B cell (primary cell): ENCODE results near the gene CHD2. TPM values are rescaled to one million over a fixed set of nuclear protein-coding genes. Genes with fewer than 3 reads are reported as not detected.

Experiments used
- ATAC-seq: fragments of 200-7000 bp; cut with Tn5 transposase; one replicate; pipeline ENCODE4 v1.10.0; 2021; ENCODE audit warnings: low read depth, mild to moderate bottlenecking, moderate number of reproducible peaks, moderate library complexity
- CTCF ChIA-PET: fragments of 350-600 bp; sonication (Branson Sonifier 250); formaldehyde crosslinking; loops from one replicate; lab custom pipeline; 2021; ENCODE audit warnings: antibody characterized with exemption, inconsistent platforms; lab: Charles Lee
- POLR2A ChIA-PET: fragments of 350-600 bp; sonication (Branson Sonifier 250); formaldehyde crosslinking; loops from one replicate; lab custom pipeline; 2021; ENCODE audit warnings: antibody characterized with exemption; lab: Charles Lee
- DNase-seq: peaks from one replicate; pipeline ENCODE4 v3.0.0; 2013
- H2AFZ ChIP-seq: 2 replicates; pipeline ENCODE4 v1.6.1; 2012; ENCODE audit warnings: mild to moderate bottlenecking, low read depth, low read length; ENCODE audit not compliant: insufficient read depth, poor library complexity, severe bottlenecking
- H3K27ac ChIP-seq, 2 donors: 1 replicate in 1 of 2; 2 replicates in 1 of 2; pipeline ENCODE4 v1.5.1; 2012 to 2013; ENCODE audit warnings: low read length in 2 of 2, mild to moderate bottlenecking in 2 of 2, moderate library complexity in 1 of 2
- H3K27me3 ChIP-seq, 4 experiments: fragments of 200-600 bp in 1 of 4; sonication (generic) in 1 of 4; replicated peaks in 1 of 4; 1 replicate in 2 of 4; 2 replicates in 2 of 4; pipeline versions ENCODE4 v1.6.1 to v1.7.0; 2013 to 2016; ENCODE audit warnings: low read length in 3 of 4, mild to moderate bottlenecking in 2 of 4, mixed read lengths in 1 of 4, moderate library complexity in 1 of 4; ENCODE audit not compliant: insufficient read depth in 4 of 4, control insufficient read depth in 3 of 4; ENCODE audit errors: control extremely low read depth in 1 of 4
- H3K36me3 ChIP-seq, 2 experiments: replicated peaks in 1 of 2; 1 replicate in 1 of 2; 2 replicates in 1 of 2; pipeline versions ENCODE4 v1.6.1 to v1.7.1; 2013; ENCODE audit warnings: low read length in 1 of 2; ENCODE audit not compliant: insufficient read depth in 2 of 2, control insufficient read depth in 1 of 2; ENCODE audit errors: control extremely low read depth in 1 of 2, extremely low read depth in 1 of 2
- H3K4me1 ChIP-seq, 2 donors: fragments of 200-600 bp in 1 of 2; sonication (generic) in 1 of 2; 1 replicate in 1 of 2; 2 replicates in 1 of 2; pipeline versions ENCODE4 v1.5.1 to v1.6.1; 2013 to 2017; ENCODE audit warnings: low read length in 2 of 2; ENCODE audit not compliant: control insufficient read depth in 2 of 2, insufficient read depth in 2 of 2
- H3K4me2 ChIP-seq: replicated peaks from 2 replicates; pipeline ENCODE3; 2012; ENCODE audit warnings: mild to moderate bottlenecking, low read depth, low read length; ENCODE audit not compliant: poor library complexity, severe bottlenecking
- H3K4me3 ChIP-seq, 5 experiments: fragments of 200-600 bp in 1 of 5; sonication (generic) in 1 of 5; 1 replicate in 3 of 5; 2 replicates in 2 of 5; pipeline versions ENCODE4 v1.5.1 to v1.7.0; 2011 to 2016; ENCODE audit warnings: low read length in 4 of 5, mild to moderate bottlenecking in 4 of 5, low read depth in 2 of 5, control low read depth in 1 of 5, moderate library complexity in 1 of 5; ENCODE audit not compliant: insufficient read depth in 1 of 5; ENCODE audit errors: control extremely low read depth in 1 of 5, extremely low read depth in 1 of 5
- H3K79me2 ChIP-seq: fragments of 200-600 bp; sonication (generic); one replicate; pipeline ENCODE4 v1.6.0; 2016; ENCODE audit warnings: low read length; ENCODE audit not compliant: control insufficient read depth, insufficient read depth
- H3K9ac ChIP-seq: fragments of 200-600 bp; sonication (generic); 2 replicates; pipeline ENCODE4 v1.6.1; 2017; ENCODE audit warnings: mild to moderate bottlenecking, low read length, moderate library complexity
- H3K9me3 ChIP-seq, 3 donors: one replicate each; pipeline versions ENCODE4 v1.6.1 to v1.7.1; 2013; ENCODE audit warnings: low read length in 2 of 3; ENCODE audit not compliant: control insufficient read depth in 2 of 3, insufficient read depth in 1 of 3; ENCODE audit errors: control extremely low read depth in 1 of 3
- H4K20me1 ChIP-seq: 2 replicates; pipeline ENCODE4 v1.6.0; 2012; ENCODE audit warnings: mild to moderate bottlenecking, low read length; ENCODE audit not compliant: insufficient read depth, control insufficient read depth, poor library complexity, severe bottlenecking
- H3K27ac Mint-ChIP-seq: one replicate; pipeline ENCODE4 v1.8.0; 2021; ENCODE audit warnings: mixed read lengths
- H3K27me3 Mint-ChIP-seq: one replicate; pipeline ENCODE4 v1.8.0; 2021; ENCODE audit warnings: mixed read lengths
- H3K4me1 Mint-ChIP-seq: one replicate; pipeline ENCODE4 v1.8.0; 2021; ENCODE audit warnings: mixed read lengths
- H3K4me3 Mint-ChIP-seq: one replicate; pipeline ENCODE4 v1.8.0; 2021; ENCODE audit warnings: mixed read lengths
- H3K9me3 Mint-ChIP-seq: one replicate; pipeline ENCODE4 v1.8.0; 2022; ENCODE audit warnings: mixed read lengths; ENCODE audit not compliant: insufficient read depth
- EZH2 ChIP-seq: IDR thresholded peaks from 2 replicates; pipeline ENCODE4 v1.6.1; 2012; ENCODE audit warnings: borderline replicate concordance, low read depth, mild to moderate bottlenecking, moderate library complexity, low read length; ENCODE audit not compliant: insufficient read depth, poor library complexity, severe bottlenecking
- WGBS: methylation state at CpG from one replicate; pipeline ENCODE4 v1.1.5; 2013; ENCODE audit warnings: missing lambda C conversion rate; ENCODE audit not compliant: insufficient coverage; 5-methylcytosine and 5-hydroxymethylcytosine counted together
- intact Hi-C: fragments of 100-400 bp; cut with micrococcal nuclease; formaldehyde crosslinking; loops from one replicate; pipeline ENCODE4 v1.10.0; 2022
- polyA plus RNA-seq: library from polyadenylated mRNA; depleted of rRNA; stranded (reverse); fragments of >200 nt; gene quantifications from 2 replicates; pipeline ENCODE4 v1.2.3, GENCODE V29; 2012
- total RNA-seq, 2 donors: library from RNA; stranded (reverse); fragments of 120-200 nt in 1 of 2; gene quantifications; 1 replicate in 1 of 2; 2 replicates in 1 of 2; pipeline versions ENCODE4 v1.2.3 to v1.2.4, GENCODE V29; 2013 to 2022
- TF ChIP-seq, protein P1 (sequence below): fragments of 200-600 bp; IDR thresholded peaks from one replicate; pipeline ENCODE4 v1.8.0; 2022; ENCODE audit warnings: antibody characterized with exemption, mild to moderate bottlenecking

The CHD2 gene
- total and polyA plus RNA-seq, 2 donors (not counting 1 experiment from before 2014, with no cell fraction given): 86.9 to 353 TPM

DNA sequence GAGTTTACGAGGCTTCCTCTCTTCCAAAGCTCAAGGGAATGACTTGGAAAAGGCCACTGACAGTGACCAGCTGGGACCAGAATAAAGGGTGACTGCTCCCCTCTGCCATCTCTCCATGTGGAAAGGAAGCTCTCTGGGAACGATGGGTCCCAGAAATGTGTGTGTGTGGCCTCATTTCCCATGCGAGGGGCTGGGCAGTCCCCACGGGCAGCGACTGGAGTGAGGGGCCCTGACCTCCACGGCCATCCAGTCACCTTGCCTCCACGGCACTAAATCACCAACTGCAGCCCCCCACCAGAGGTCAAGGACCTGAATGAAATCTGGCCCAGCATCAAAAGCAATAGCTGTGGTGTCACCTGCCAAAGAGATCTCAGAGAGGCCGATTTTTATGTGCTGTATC, 159.3 kb downstream of the CHD2 start:
- no peak for ATAC-seq
- Histone ChIP-seq H3K79me2 (no peaks in the 10 kb centered on the region), H3K36me3 (no peaks in the 10 kb centered on the region), H3K9me3 (no peaks in the 10 kb centered on the region), H3K27ac (no peak overlapping the region), H3K4me3 (no peak overlapping the region), H2AFZ (no peak overlapping the region), H3K9ac (no peak overlapping the region), H3K27me3 (peaks cover 0 to 7% (median 0%) of the 10 kb centered on the region in 4 experiments), H4K20me1 (no peaks in the 10 kb centered on the region), H3K4me2 (no peak overlapping the region), H3K4me1 (no peaks in the 10 kb centered on the region)
- no peak overlapping the region for H3K27ac Mint-ChIP-seq
- peaks cover 14% of the 10 kb centered on the region for H3K27me3 Mint-ChIP-seq
- CTCF ChIA-PET: no interaction called here
- WGBS: 83% methylated on average over 6 of the region's 8 CpGs
- TF ChIP-seq, protein P1, sequence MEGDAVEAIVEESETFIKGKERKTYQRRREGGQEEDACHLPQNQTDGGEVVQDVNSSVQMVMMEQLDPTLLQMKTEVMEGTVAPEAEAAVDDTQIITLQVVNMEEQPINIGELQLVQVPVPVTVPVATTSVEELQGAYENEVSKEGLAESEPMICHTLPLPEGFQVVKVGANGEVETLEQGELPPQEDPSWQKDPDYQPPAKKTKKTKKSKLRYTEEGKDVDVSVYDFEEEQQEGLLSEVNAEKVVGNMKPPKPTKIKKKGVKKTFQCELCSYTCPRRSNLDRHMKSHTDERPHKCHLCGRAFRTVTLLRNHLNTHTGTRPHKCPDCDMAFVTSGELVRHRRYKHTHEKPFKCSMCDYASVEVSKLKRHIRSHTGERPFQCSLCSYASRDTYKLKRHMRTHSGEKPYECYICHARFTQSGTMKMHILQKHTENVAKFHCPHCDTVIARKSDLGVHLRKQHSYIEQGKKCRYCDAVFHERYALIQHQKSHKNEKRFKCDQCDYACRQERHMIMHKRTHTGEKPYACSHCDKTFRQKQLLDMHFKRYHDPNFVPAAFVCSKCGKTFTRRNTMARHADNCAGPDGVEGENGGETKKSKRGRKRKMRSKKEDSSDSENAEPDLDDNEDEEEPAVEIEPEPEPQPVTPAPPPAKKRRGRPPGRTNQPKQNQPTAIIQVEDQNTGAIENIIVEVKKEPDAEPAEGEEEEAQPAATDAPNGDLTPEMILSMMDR: no peak
- no peak for TF ChIP-seq EZH2
- H3K9me3 Mint-ChIP-seq: no peaks in the 10 kb centered on the region
- intact Hi-C loops: no loop called here
- no peak overlapping the region for H3K4me3 Mint-ChIP-seq
- no peaks in the 10 kb centered on the region for H3K4me1 Mint-ChIP-seq
- DNase-seq: no peak
- POLR2A ChIA-PET: no interaction called here

DNA sequence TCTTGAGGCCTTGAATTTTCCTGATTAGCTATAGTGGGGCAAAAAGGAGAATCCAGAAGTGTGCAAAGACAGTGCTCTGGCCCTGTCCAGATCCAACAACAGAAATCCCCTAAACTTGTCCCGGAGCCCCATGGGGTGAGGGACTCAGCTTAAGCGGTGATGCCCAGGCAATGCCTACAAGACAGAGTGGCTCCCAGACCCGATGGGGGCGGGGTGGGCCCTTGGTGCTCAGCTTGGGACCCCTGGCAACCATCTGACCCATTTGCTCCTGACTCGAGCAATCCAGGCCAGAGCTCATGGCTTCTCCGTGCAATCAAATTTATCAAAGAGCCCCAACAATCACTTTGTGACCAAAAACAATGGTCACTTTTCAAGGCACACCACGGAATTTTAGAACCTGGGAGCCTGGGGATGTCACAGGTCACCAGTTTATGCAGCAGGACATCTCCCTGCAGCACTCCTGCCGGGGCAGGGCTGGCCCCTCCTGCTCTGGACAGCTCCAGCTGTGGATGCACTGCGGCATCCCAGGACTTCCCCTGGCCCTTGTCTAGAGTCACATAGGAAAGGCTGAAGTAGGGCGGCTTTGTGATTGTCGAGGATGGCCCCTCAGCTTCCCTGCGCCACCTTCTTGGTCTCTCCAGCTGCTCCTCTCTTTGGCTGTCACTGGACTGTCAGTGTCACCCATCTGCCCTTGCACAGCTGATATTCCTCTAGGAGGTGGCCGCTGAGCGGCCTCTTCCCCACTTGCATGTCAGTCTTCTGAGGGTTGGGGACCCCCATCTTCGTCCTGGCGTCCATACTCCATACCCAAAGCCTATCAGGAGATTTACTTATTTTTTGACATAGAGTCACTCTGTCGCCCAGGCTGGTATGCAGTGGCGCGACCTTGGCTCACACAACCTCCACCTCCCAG, 160.5 kb downstream of the CHD2 start:
- Histone ChIP-seq H3K79me2 (no peaks in the 10 kb centered on the region), H3K4me2 (no peak overlapping the region), H3K9me3 (peaks cover 0 to 2% (median 0%) of the 10 kb centered on the region in 3 donors), H3K4me1 (no peaks in the 10 kb centered on the region), H3K9ac (no peak overlapping the region), H3K27me3 (peaks cover 0 to 7% (median 0%) of the 10 kb centered on the region in 4 experiments), H2AFZ (no peak overlapping the region), H3K36me3 (no peaks in the 10 kb centered on the region), H3K4me3 (no peak overlapping the region), H3K27ac (no peak overlapping the region), H4K20me1 (no peaks in the 10 kb centered on the region)
- Mint-ChIP-seq H3K4me3 (no peak overlapping the region), H3K27me3 (peaks cover 14% of the 10 kb centered on the region), H3K9me3 (no peaks in the 10 kb centered on the region), H3K27ac (no peak overlapping the region), H3K4me1 (no peaks in the 10 kb centered on the region)
- no peak for ATAC-seq
- intact Hi-C loops: no loop called here
- CTCF ChIA-PET: no interaction called here
- POLR2A ChIA-PET: no interaction called here
- TF ChIP-seq, protein P1: no peak
- no peak for TF ChIP-seq EZH2
- no peak for DNase-seq
- 90% methylated on average over 19 of the region's 19 CpGs for WGBS
